AG09319 (cell line): ENCODE measurements around the gene EHD3.

Source experiments
- DNase-seq: peaks from one replicate; pipeline ENCODE4 v3.0.0-alpha.2; 2010; ENCODE audit warnings: low read depth; ENCODE audit errors: extremely low read depth
- TF ChIP-seq, protein P1 (sequence below): IDR thresholded peaks from 2 replicates; pipeline ENCODE4 v1.5.1; 2011; ENCODE audit warnings: low read depth, mild to moderate bottlenecking, inconsistent platforms, low read length, moderate library complexity

EHD3 gene

DNA sequence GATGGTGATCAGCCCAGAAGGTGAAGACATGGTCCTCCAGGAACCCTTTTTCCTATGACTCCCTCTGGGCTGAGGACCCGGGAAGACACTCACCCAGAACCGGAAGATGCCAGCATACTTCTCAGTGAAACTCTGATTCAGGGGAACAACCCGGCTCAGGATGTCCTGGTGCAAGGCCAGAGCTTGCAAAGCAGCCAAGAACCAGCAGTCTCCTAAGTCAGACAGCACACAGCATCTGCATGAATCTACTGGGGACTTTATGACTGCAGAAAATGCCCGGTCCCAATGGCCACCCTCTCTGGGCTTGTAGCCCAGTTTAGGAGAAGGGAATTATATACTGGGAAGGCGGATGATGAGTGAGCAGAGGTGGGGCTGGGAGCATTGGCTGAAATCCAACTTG lies 31.9 kb upstream of the EHD3 start:
- DNase-seq: no peak
- TF ChIP-seq, protein P1, sequence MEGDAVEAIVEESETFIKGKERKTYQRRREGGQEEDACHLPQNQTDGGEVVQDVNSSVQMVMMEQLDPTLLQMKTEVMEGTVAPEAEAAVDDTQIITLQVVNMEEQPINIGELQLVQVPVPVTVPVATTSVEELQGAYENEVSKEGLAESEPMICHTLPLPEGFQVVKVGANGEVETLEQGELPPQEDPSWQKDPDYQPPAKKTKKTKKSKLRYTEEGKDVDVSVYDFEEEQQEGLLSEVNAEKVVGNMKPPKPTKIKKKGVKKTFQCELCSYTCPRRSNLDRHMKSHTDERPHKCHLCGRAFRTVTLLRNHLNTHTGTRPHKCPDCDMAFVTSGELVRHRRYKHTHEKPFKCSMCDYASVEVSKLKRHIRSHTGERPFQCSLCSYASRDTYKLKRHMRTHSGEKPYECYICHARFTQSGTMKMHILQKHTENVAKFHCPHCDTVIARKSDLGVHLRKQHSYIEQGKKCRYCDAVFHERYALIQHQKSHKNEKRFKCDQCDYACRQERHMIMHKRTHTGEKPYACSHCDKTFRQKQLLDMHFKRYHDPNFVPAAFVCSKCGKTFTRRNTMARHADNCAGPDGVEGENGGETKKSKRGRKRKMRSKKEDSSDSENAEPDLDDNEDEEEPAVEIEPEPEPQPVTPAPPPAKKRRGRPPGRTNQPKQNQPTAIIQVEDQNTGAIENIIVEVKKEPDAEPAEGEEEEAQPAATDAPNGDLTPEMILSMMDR: no peak

DNA sequence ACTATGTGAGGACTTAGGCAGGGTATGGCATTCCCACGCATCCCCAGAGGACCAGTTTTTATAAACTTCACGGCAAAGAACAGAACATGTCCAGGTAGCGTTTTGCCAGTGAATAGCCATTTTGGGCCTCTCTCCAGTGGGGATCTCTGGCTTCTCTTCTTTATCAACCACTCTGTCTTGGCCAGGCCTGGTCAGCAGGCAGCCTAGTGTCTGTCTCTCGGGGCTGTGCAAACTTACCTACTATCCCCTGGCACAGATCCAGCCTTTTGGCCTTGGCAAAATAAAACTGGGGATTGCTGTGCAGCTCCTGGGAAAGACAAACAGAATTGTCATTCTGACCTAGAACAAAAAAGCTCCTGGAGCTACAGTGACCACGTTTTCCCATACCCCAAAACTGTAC lies 31.1 kb upstream of the EHD3 start:
- TF ChIP-seq, protein P1: no peak
- no peak for DNase-seq

DNA sequence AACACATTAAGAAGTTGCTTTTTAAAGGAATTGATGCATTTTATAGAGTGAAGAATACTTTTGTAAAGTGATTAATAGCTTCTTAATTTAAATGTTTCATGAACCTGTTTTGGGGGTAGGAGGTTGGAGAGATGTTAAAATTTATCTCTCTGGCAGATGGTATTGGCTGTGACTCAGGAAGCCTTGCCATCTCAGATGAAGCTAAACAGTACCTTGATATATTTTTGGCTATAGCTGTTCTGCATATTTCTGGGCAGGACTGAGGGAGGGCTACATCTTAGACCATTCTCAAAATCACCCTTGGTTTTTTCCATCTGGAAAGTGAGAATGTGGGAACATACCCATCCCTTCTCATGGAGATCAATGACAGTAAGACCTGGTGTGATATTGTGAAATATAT lies 30.0 kb upstream of the EHD3 start:
- TF ChIP-seq, protein P1: no peak
- no peak for DNase-seq

DNA sequence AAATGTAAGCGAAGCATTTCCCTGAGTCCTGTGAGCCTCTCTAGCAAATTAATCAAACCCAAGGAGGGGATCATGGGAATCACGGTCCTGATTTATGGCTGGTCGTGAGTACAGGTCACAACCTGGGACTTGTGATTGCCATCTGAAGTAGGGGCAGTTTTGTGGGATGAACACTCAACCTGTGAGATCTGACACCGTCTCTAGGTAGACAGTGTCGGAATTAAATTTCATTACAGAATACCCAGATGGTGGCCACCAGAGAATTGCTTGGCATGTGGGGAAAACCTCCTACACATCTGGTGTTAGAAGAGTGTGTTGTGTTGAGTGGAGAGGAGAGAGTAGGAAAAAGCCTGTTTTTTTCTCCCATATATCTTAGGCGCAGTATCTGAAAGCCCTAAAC lies 29.2 kb upstream of the EHD3 start:
- no peak for DNase-seq
- TF ChIP-seq, protein P1: no peak

DNA sequence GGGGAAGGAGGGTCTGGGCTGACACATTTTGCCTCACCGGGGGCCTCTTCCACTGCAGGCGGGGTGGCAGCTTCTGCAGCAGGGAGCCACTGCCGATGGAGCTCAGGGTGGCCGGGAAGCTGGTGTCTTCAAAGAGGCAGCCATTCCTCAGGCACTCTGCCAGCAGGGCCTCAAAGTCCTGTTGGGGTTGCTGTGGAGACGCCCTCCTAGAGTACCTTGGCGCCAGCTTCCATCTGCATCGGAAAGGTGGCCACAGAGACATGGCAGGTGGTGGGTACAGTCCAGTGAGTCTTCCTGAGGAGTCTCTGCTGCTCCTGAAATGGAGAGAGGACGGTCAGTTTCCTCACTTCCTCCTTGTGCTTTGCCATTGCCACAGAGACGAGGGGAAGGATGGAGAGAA lies 28.8 kb upstream of the EHD3 start:
- DNase-seq: no peak
- TF ChIP-seq, protein P1: no peak

DNA sequence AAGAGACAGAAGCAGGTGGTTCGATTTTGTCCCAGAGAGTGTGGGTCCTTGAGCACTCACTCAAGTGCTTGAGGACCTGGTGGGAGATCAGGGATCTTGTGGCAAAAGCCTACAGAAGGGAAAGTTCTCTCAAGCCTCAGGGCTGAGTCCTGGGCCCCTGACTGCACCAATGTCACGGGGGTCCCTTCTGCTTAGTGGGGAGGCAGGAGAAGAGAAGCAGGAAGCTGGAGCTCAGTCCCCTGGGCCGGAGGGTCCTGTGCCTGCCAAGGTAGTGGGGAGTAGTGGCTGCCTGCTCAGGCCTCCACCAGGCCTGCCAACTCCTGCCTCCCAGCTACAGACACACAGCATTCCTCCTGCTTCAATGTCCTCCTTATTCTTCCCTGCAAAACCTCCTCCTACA lies 28.3 kb upstream of the EHD3 start:
- TF ChIP-seq, protein P1: no peak
- DNase-seq: no peak

DNA sequence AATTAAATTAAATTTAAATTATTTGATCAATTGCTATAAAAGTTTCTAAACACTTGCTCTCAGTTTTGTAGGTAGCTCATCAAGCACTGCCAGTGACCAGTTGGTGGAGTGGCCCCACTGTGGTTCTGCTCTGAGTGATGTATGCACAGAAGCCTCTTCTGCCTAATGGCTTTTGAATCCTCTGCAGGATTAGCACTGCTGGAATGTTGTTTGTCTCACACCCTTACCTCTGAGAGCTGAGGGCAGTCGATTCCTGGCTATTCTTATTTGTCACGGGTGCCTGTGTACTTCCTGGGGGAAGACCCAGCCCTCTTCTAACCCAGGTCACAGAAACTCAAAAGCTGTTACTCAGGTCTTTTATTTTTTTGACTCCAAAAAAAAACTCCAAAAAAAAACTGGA lies 26.2 kb upstream of the EHD3 start:
- DNase-seq: no peak
- TF ChIP-seq, protein P1: no peak

DNA sequence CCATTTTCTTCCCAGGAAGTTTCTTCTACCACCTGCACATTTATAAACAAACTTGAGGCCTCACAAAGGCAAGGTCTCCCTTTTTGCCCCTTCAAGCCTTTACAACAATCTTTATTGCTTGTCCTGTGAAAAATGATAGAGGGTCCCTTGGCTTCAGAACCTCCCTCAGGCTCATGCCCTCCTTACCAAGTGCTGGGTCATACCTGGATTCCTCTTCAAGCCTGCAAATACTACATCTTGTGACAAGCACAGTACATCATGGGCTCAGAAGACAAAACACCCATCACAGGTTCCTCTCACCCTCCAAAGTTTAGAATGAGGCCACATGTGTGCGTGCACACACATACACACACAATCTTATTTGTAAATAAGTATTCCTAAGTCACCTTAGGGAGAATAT lies 25.7 kb upstream of the EHD3 start:
- TF ChIP-seq, protein P1: no peak
- no peak for DNase-seq
